ENCODE results near the gene GABRD. TPM values are rescaled to one million over a fixed set of nuclear protein-coding genes. Genes with fewer than 3 reads are reported as not detected.

The GABRD gene
- total and polyA plus RNA-seq, 2 of the 13 experiments (the other 11 are each of a cell fraction or from before 2014, with no cell fraction given): not detected

- TF ChIP-seq ZNF18 (CRISPR knock-in tag; IDR thresholded peaks at IDR 0.05; ENCODE audit: insufficient replicate concordance) (peak; percentile 55), ARID4A (CRISPR knock-in tag; IDR thresholded peaks at IDR 0.05; ENCODE audit: borderline replicate concordance) (0 out of 2 replicates have a peak, but pooled peaks have one; percentile 10), ZNF558 (CRISPR knock-in tag; IDR thresholded peaks at IDR 0.05; ENCODE audit: borderline replicate concordance) (no peak), CC2D1A (CRISPR knock-in tag; IDR thresholded peaks at IDR 0.05) (no peak), GFI1 (CRISPR knock-in tag; IDR thresholded peaks at IDR 0.05; ENCODE audit: borderline replicate concordance) (no peak), RAD51 (IDR thresholded peaks at IDR 0.05; ENCODE audit: borderline replicate concordance) (no peak), ZBTB44 (CRISPR knock-in tag; IDR thresholded peaks at IDR 0.05) (no peak), ZNF260 (CRISPR knock-in tag; IDR thresholded peaks at IDR 0.05; ENCODE audit: borderline replicate concordance, low read depth) (no peak), POGK (CRISPR knock-in tag; conservative IDR thresholded peaks at IDR 0.05) (peak; percentile 63; the same call in 1 of the 2 replicates), ZNF792 (CRISPR knock-in tag; IDR thresholded peaks at IDR 0.05) (no peak), ZNF510 (CRISPR knock-in tag; IDR thresholded peaks at IDR 0.05; ENCODE audit: low read depth) (no peak), NKX3-1 (CRISPR knock-in tag; IDR thresholded peaks at IDR 0.05) (no peak), GLMP (CRISPR knock-in tag; IDR thresholded peaks at IDR 0.05; ENCODE audit: borderline replicate concordance) (no peak), ZBTB43 (CRISPR knock-in tag; conservative IDR thresholded peaks at IDR 0.05) (peak; percentile 15; the same call in 1 of the 2 replicates), ARNTL (CRISPR knock-in tag; IDR thresholded peaks at IDR 0.05) (no peak)
These were observed 28.9 kb downstream of the GABRD start (continued) for GRCh38 chr1:2047749-2048729.

Data from HepG2 (cell line).